Measurements from ENCODE around the gene APBA1.
"Not testable (repeated sequence)": the region's sequence is repeated elsewhere in the genome, so short reads cannot be mapped to it uniquely, and the experiment has no call there.

APBA1 gene

GRCh38 chr9:69617006-69617405 lies 55.2 kb downstream of the APBA1 start:
- H3K27me3 ChIP-seq (ENCODE audit: insufficient read depth, low read length): no peaks in the 10 kb centered on the region
- H3K9me3 ChIP-seq (ENCODE audit: low read length): no peaks in the 10 kb centered on the region
- no peak overlapping the region for H2AFZ ChIP-seq (ENCODE audit: low read depth, low read length)
- H3K4me3 ChIP-seq (ENCODE audit: low read length): no peak overlapping the region
- H3K4me1 ChIP-seq (ENCODE audit: insufficient read depth, low read length): no peaks in the 10 kb centered on the region
- no peaks in the 10 kb centered on the region for H3K36me3 ChIP-seq (ENCODE audit: insufficient read depth, low read length)

GRCh38 chr9:69615880-69616279 lies 56.3 kb downstream of the APBA1 start:
- Histone ChIP-seq H3K4me1 (ENCODE audit: insufficient read depth, low read length) (no peaks in the 10 kb centered on the region), H2AFZ (ENCODE audit: low read depth, low read length) (no peak overlapping the region), H3K9me3 (ENCODE audit: low read length) (no peaks in the 10 kb centered on the region), H3K36me3 (ENCODE audit: insufficient read depth, low read length) (no peaks in the 10 kb centered on the region), H3K4me3 (ENCODE audit: low read length) (no peak overlapping the region), H3K27me3 (ENCODE audit: insufficient read depth, low read length) (no peaks in the 10 kb centered on the region)

GRCh38 chr9:69611221-69611620 lies 61.0 kb downstream of the APBA1 start:
- peaks cover 14% of the 10 kb centered on the region for H3K4me1 ChIP-seq (ENCODE audit: insufficient read depth, low read length)
- no peak overlapping the region for H2AFZ ChIP-seq (ENCODE audit: low read depth, low read length)
- H3K27me3 ChIP-seq (ENCODE audit: insufficient read depth, low read length): no peaks in the 10 kb centered on the region
- H3K4me3 ChIP-seq (ENCODE audit: low read length): no peak overlapping the region
- no peaks in the 10 kb centered on the region for H3K9me3 ChIP-seq (ENCODE audit: low read length)
- no peaks in the 10 kb centered on the region for H3K36me3 ChIP-seq (ENCODE audit: insufficient read depth, low read length)

DNA sequence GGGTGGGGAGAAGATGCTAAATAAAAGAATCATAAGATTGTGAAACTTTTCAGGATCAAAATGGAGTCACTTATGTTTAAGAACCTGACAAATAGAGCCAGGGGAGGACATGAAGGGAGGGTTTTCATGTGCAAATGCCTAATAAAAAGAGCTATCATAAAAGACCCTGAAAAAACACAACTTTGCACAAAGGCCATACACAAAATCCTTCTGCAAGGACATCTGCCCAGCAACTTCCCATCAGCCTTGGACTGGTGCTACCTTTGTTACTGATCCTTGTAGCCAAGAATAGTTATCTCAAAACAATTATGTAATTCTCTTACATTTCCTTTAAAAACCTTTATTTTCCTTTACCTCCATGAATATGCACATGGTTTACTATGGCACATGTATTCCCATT lies 63.0 kb downstream of the APBA1 start:
- H3K4me3 ChIP-seq (ENCODE audit: low read length): no peak overlapping the region
- no peaks in the 10 kb centered on the region for H3K9me3 ChIP-seq (ENCODE audit: low read length)
- no peaks in the 10 kb centered on the region for H3K27me3 ChIP-seq (ENCODE audit: insufficient read depth, low read length)
- H3K4me1 ChIP-seq (ENCODE audit: insufficient read depth, low read length): peaks cover 14% of the 10 kb centered on the region
- H2AFZ ChIP-seq (ENCODE audit: low read depth, low read length): no peak overlapping the region
- no peaks in the 10 kb centered on the region for H3K36me3 ChIP-seq (ENCODE audit: insufficient read depth, low read length)

DNA sequence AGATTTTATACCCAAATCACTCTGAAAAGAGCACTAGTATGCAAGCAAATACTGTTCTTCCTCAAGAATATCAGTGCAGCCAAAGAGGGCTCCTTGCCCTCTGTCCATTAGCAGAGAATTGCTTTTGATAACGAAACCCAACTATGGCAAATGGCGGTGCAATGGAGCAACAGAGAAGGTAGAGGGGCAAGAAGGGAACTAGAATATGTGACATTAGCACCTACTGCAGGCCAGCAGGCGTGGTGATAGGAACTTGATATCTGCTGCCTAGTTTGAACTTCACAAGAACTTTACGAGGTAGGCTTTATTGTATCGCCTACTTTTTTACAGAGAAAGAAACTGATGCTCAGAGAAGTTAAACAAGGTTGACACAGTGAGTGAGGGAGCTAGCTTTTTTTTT lies 66.1 kb downstream of the APBA1 start:
- H3K27me3 ChIP-seq (ENCODE audit: insufficient read depth, low read length): no peaks in the 10 kb centered on the region
- H3K4me3 ChIP-seq (ENCODE audit: low read length): no peak overlapping the region
- no peaks in the 10 kb centered on the region for H3K9me3 ChIP-seq (ENCODE audit: low read length)
- H2AFZ ChIP-seq (ENCODE audit: low read depth, low read length): no peak overlapping the region
- H3K4me1 ChIP-seq (ENCODE audit: insufficient read depth, low read length): peaks cover 14% of the 10 kb centered on the region
- no peaks in the 10 kb centered on the region for H3K36me3 ChIP-seq (ENCODE audit: insufficient read depth, low read length)

DNA sequence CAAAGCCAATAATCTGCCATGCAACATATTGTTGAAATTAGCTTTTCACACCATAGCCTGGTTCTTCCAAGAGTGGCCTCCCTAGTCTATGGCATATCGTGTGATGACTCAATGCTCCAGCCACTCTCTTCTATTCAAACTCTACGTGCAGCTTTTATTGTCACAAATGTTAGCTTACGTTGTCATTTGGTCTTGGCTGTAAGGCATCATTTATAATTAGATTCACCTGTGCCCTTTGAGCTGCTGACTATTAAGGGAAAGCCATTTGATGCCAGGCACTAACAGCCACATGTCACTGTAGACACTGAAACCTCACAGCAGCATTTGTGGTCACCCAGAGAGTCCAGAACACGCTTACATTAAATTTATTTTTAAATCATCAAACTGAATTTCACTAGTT lies 66.8 kb downstream of the APBA1 start:
- Histone ChIP-seq H2AFZ (ENCODE audit: low read depth, low read length) (no peak overlapping the region), H3K4me3 (ENCODE audit: low read length) (no peak overlapping the region), H3K27me3 (ENCODE audit: insufficient read depth, low read length) (no peaks in the 10 kb centered on the region), H3K4me1 (ENCODE audit: insufficient read depth, low read length) (peaks cover 14% of the 10 kb centered on the region), H3K9me3 (ENCODE audit: low read length) (no peaks in the 10 kb centered on the region), H3K36me3 (ENCODE audit: insufficient read depth, low read length) (no peaks in the 10 kb centered on the region)

GRCh38 chr9:69604568-69605219 lies 67.5 kb downstream of the APBA1 start:
- Histone ChIP-seq H3K4me3 (ENCODE audit: low read length) (no peak overlapping the region), H3K9me3 (ENCODE audit: low read length) (no peaks in the 10 kb centered on the region), H2AFZ (ENCODE audit: low read depth, low read length) (no peak overlapping the region), H3K36me3 (ENCODE audit: insufficient read depth, low read length) (no peaks in the 10 kb centered on the region), H3K4me1 (ENCODE audit: insufficient read depth, low read length) (peaks cover 14% of the 10 kb centered on the region), H3K27me3 (ENCODE audit: insufficient read depth, low read length) (no peaks in the 10 kb centered on the region)

DNA sequence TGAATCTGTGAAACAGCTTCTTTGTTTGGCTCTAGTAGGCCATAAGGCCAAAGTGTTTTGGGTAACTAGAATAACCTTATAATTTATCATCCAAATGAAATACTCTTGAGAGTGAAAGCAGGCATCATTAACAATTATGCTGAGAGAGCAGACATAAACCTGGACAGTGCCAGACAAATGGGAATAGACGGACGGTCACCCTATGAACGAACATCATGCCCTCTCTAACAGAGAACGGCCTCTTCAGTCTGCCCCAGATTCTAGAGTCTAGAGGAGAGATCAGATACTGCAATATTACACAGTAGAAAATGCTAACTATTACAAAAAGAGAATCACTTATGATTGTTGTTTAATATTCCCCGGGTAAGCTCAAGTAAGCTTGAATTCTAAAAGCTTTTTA lies 68.5 kb downstream of the APBA1 start:
- no peaks in the 10 kb centered on the region for H3K36me3 ChIP-seq (ENCODE audit: insufficient read depth, low read length)
- H3K4me1 ChIP-seq (ENCODE audit: insufficient read depth, low read length): peaks cover 3% of the 10 kb centered on the region
- H3K27me3 ChIP-seq (ENCODE audit: insufficient read depth, low read length): no peaks in the 10 kb centered on the region
- H3K4me3 ChIP-seq (ENCODE audit: low read length): no peak overlapping the region
- no peaks in the 10 kb centered on the region for H3K9me3 ChIP-seq (ENCODE audit: low read length)
- no peak overlapping the region for H2AFZ ChIP-seq (ENCODE audit: low read depth, low read length)

- Histone ChIP-seq H3K36me3 (ENCODE audit: insufficient read depth, low read length) (no peaks in the 10 kb centered on the region), H3K27me3 (ENCODE audit: insufficient read depth, low read length) (no peaks in the 10 kb centered on the region), H3K4me1 (ENCODE audit: insufficient read depth, low read length) (no peaks in the 10 kb centered on the region), H3K9me3 (ENCODE audit: low read length) (no peaks in the 10 kb centered on the region), H3K4me3 (ENCODE audit: low read length) (no peak overlapping the region), H2AFZ (ENCODE audit: low read depth, low read length) (no peak overlapping the region)
Observed at GRCh38 chr9:69602773-69603172, 69.4 kb downstream of the APBA1 start.

DNA sequence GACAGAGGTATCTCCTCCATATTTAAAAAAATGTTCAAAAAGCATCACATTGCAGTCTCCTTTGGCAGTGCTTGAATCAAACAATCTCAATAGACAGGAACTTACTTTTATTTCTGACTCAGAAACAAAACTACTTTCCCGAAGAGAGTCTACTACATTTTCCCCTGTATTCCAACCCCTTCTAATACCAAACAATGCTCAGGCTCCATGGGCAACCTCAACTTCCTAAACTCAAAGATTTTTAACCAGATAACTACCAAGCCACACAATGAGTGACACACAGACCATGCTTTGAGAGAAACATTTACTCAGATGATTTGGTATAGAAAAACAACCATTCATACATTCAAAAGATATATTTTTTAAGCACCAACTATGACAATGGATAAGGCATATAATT lies 70.5 kb downstream of the APBA1 start:
- H3K36me3 ChIP-seq (ENCODE audit: insufficient read depth, low read length): no peaks in the 10 kb centered on the region
- H3K27me3 ChIP-seq (ENCODE audit: insufficient read depth, low read length): no peaks in the 10 kb centered on the region
- H3K4me1 ChIP-seq (ENCODE audit: insufficient read depth, low read length): no peaks in the 10 kb centered on the region
- no peak overlapping the region for H2AFZ ChIP-seq (ENCODE audit: low read depth, low read length)
- no peaks in the 10 kb centered on the region for H3K9me3 ChIP-seq (ENCODE audit: low read length)
- H3K4me3 ChIP-seq (ENCODE audit: low read length): no peak overlapping the region

DNA sequence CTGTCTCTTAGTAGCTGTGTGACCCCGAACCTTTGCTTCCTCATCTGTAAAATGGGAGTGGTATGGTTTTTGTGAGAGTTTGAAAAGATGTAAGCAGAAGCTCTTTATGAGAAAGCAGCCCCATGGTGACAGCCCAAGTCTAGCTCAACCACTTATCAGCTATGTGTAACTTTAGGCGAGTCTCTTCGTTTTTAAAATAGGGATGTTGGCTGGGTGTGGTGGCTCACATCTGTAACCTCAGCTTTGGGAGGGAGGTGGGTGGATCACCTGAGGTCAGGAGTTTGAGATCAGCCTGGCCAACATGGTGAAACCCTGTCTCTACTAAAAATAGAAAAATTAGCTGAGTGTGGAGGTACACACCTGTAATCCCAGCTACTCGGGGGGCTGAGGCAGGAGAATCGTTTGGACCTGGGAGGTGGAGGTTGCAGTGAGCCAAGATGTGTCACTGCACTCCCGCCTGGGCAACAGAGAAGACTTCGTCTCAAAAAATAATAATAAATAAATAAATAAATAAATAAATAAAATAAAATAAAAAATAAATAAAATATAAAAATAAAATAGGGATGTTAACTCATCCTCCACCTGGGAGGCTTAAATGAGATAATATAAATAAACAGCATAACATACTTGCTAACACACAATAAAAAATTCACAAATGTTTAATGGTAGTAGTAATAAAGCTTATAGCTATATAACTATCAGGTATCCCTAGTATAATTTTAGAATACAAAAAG lies 71.7 kb downstream of the APBA1 start:
- no peak overlapping the region for H3K4me3 ChIP-seq (ENCODE audit: low read length)
- no peaks in the 10 kb centered on the region for H3K36me3 ChIP-seq (ENCODE audit: insufficient read depth, low read length)
- no peak overlapping the region for H2AFZ ChIP-seq (ENCODE audit: low read depth, low read length)
- H3K9me3 ChIP-seq (ENCODE audit: low read length): no peaks in the 10 kb centered on the region
- no peaks in the 10 kb centered on the region for H3K4me1 ChIP-seq (ENCODE audit: insufficient read depth, low read length)
- H3K27me3 ChIP-seq (ENCODE audit: insufficient read depth, low read length): no peaks in the 10 kb centered on the region

DNA sequence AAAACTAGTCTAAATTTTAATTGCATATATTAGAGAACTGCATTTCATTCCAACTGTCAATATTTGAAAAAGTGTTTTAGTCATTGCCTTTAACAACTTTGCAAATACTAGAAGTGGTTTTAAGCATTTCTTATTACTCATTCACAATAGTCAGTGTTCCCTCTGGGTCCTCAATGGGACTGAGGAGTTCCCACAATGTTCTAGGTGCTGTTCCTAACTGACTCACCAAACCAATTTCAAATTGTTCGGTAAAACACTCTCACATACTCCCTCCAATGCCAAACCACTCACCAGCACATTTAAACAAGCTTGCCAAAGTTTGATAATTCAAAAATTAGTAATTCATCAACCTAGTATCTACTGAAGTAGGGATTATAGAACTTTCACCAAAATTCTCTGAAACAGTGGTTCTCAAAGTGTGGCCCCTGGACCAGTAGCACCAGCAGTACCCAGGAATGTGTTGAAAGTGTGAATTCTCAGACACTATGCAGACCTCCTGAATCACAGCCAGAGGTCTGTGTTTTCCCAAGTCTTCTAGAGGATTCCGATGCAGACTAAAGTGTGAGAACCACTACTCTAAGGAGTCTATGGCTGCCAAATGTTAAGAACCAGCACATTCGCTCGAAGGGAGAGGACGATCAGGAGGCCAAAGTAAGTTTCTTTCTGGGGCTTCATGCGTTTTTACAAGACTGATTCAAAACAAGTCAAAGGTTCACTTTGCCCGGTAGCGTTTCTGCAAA lies 72.8 kb downstream of the APBA1 start:
- Histone ChIP-seq H3K4me1 (ENCODE audit: insufficient read depth, low read length) (no peaks in the 10 kb centered on the region), H2AFZ (ENCODE audit: low read depth, low read length) (no peak overlapping the region), H3K36me3 (ENCODE audit: insufficient read depth, low read length) (no peaks in the 10 kb centered on the region), H3K27me3 (ENCODE audit: insufficient read depth, low read length) (no peaks in the 10 kb centered on the region), H3K4me3 (ENCODE audit: low read length) (no peak overlapping the region), H3K9me3 (ENCODE audit: low read length) (no peaks in the 10 kb centered on the region)

GRCh38 chr9:69596906-69597305 lies 75.3 kb downstream of the APBA1 start:
- H2AFZ ChIP-seq (ENCODE audit: low read depth, low read length); H3K9me3 ChIP-seq (ENCODE audit: low read length); H3K4me1 ChIP-seq (ENCODE audit: insufficient read depth, low read length); H3K4me3 ChIP-seq (ENCODE audit: low read length); H3K27me3 ChIP-seq (ENCODE audit: insufficient read depth, low read length); H3K36me3 ChIP-seq (ENCODE audit: insufficient read depth, low read length): not testable (repeated sequence)
